Measurements from ENCODE around the gene MB21D2.

GRCh38 chr3:192888190-192888589, 29.5 kb downstream of the MB21D2 start:
- no peak for TF ChIP-seq POLR2A (IDR thresholded peaks at IDR 0.05)
- TF ChIP-seq CTCF (IDR thresholded peaks at IDR 0.05) = no peak
